B cell (primary cell): ENCODE measurements around the gene MAD1L1. TPM values are rescaled to one million over a fixed set of nuclear protein-coding genes. Genes with fewer than 3 reads are reported as not detected.

Experiments used
- ATAC-seq: fragments of 200-7000 bp; cut with Tn5 transposase; one replicate; pipeline ENCODE4 v1.10.0; 2021; ENCODE audit warnings: low read depth, mild to moderate bottlenecking, moderate number of reproducible peaks, moderate library complexity
- CTCF ChIA-PET: fragments of 350-600 bp; sonication (Branson Sonifier 250); formaldehyde crosslinking; loops from one replicate; lab custom pipeline; 2021; ENCODE audit warnings: antibody characterized with exemption, inconsistent platforms; lab: Charles Lee
- POLR2A ChIA-PET: fragments of 350-600 bp; sonication (Branson Sonifier 250); formaldehyde crosslinking; loops from one replicate; lab custom pipeline; 2021; ENCODE audit warnings: antibody characterized with exemption; lab: Charles Lee
- DNase-seq: peaks from one replicate; pipeline ENCODE4 v3.0.0; 2013
- H2AFZ ChIP-seq: 2 replicates; pipeline ENCODE4 v1.6.1; 2012; ENCODE audit warnings: mild to moderate bottlenecking, low read depth, low read length; ENCODE audit not compliant: insufficient read depth, poor library complexity, severe bottlenecking
- H3K27ac ChIP-seq, 2 donors: 1 replicate in 1 of 2; 2 replicates in 1 of 2; pipeline ENCODE4 v1.5.1; 2012 to 2013; ENCODE audit warnings: low read length in 2 of 2, mild to moderate bottlenecking in 2 of 2, moderate library complexity in 1 of 2
- H3K27me3 ChIP-seq, 4 experiments: fragments of 200-600 bp in 1 of 4; sonication (generic) in 1 of 4; replicated peaks in 1 of 4; 1 replicate in 2 of 4; 2 replicates in 2 of 4; pipeline versions ENCODE4 v1.6.1 to v1.7.0; 2013 to 2016; ENCODE audit warnings: low read length in 3 of 4, mild to moderate bottlenecking in 2 of 4, mixed read lengths in 1 of 4, moderate library complexity in 1 of 4; ENCODE audit not compliant: insufficient read depth in 4 of 4, control insufficient read depth in 3 of 4; ENCODE audit errors: control extremely low read depth in 1 of 4
- H3K36me3 ChIP-seq, 2 experiments: replicated peaks in 1 of 2; 1 replicate in 1 of 2; 2 replicates in 1 of 2; pipeline versions ENCODE4 v1.6.1 to v1.7.1; 2013; ENCODE audit warnings: low read length in 1 of 2; ENCODE audit not compliant: insufficient read depth in 2 of 2, control insufficient read depth in 1 of 2; ENCODE audit errors: control extremely low read depth in 1 of 2, extremely low read depth in 1 of 2
- H3K4me1 ChIP-seq, 2 donors: fragments of 200-600 bp in 1 of 2; sonication (generic) in 1 of 2; 1 replicate in 1 of 2; 2 replicates in 1 of 2; pipeline versions ENCODE4 v1.5.1 to v1.6.1; 2013 to 2017; ENCODE audit warnings: low read length in 2 of 2; ENCODE audit not compliant: control insufficient read depth in 2 of 2, insufficient read depth in 2 of 2
- H3K4me2 ChIP-seq: replicated peaks from 2 replicates; pipeline ENCODE3; 2012; ENCODE audit warnings: mild to moderate bottlenecking, low read depth, low read length; ENCODE audit not compliant: poor library complexity, severe bottlenecking
- H3K4me3 ChIP-seq, 5 experiments: fragments of 200-600 bp in 1 of 5; sonication (generic) in 1 of 5; 1 replicate in 3 of 5; 2 replicates in 2 of 5; pipeline versions ENCODE4 v1.5.1 to v1.7.0; 2011 to 2016; ENCODE audit warnings: low read length in 4 of 5, mild to moderate bottlenecking in 4 of 5, low read depth in 2 of 5, control low read depth in 1 of 5, moderate library complexity in 1 of 5; ENCODE audit not compliant: insufficient read depth in 1 of 5; ENCODE audit errors: control extremely low read depth in 1 of 5, extremely low read depth in 1 of 5
- H3K79me2 ChIP-seq: fragments of 200-600 bp; sonication (generic); one replicate; pipeline ENCODE4 v1.6.0; 2016; ENCODE audit warnings: low read length; ENCODE audit not compliant: control insufficient read depth, insufficient read depth
- H3K9ac ChIP-seq: fragments of 200-600 bp; sonication (generic); 2 replicates; pipeline ENCODE4 v1.6.1; 2017; ENCODE audit warnings: mild to moderate bottlenecking, low read length, moderate library complexity
- H3K9me3 ChIP-seq, 3 donors: one replicate each; pipeline versions ENCODE4 v1.6.1 to v1.7.1; 2013; ENCODE audit warnings: low read length in 2 of 3; ENCODE audit not compliant: control insufficient read depth in 2 of 3, insufficient read depth in 1 of 3; ENCODE audit errors: control extremely low read depth in 1 of 3
- H4K20me1 ChIP-seq: 2 replicates; pipeline ENCODE4 v1.6.0; 2012; ENCODE audit warnings: mild to moderate bottlenecking, low read length; ENCODE audit not compliant: insufficient read depth, control insufficient read depth, poor library complexity, severe bottlenecking
- H3K27ac Mint-ChIP-seq: one replicate; pipeline ENCODE4 v1.8.0; 2021; ENCODE audit warnings: mixed read lengths
- H3K27me3 Mint-ChIP-seq: one replicate; pipeline ENCODE4 v1.8.0; 2021; ENCODE audit warnings: mixed read lengths
- H3K4me1 Mint-ChIP-seq: one replicate; pipeline ENCODE4 v1.8.0; 2021; ENCODE audit warnings: mixed read lengths
- H3K4me3 Mint-ChIP-seq: one replicate; pipeline ENCODE4 v1.8.0; 2021; ENCODE audit warnings: mixed read lengths
- H3K9me3 Mint-ChIP-seq: one replicate; pipeline ENCODE4 v1.8.0; 2022; ENCODE audit warnings: mixed read lengths; ENCODE audit not compliant: insufficient read depth
- CTCF ChIP-seq: fragments of 200-600 bp; IDR thresholded peaks from one replicate; pipeline ENCODE4 v1.8.0; 2022; ENCODE audit warnings: antibody characterized with exemption, mild to moderate bottlenecking
- EZH2 ChIP-seq: IDR thresholded peaks from 2 replicates; pipeline ENCODE4 v1.6.1; 2012; ENCODE audit warnings: borderline replicate concordance, low read depth, mild to moderate bottlenecking, moderate library complexity, low read length; ENCODE audit not compliant: insufficient read depth, poor library complexity, severe bottlenecking
- WGBS: methylation state at CpG from one replicate; pipeline ENCODE4 v1.1.5; 2013; ENCODE audit warnings: missing lambda C conversion rate; ENCODE audit not compliant: insufficient coverage; 5-methylcytosine and 5-hydroxymethylcytosine counted together
- intact Hi-C: fragments of 100-400 bp; cut with micrococcal nuclease; formaldehyde crosslinking; loops from one replicate; pipeline ENCODE4 v1.10.0; 2022
- polyA plus RNA-seq: library from polyadenylated mRNA; depleted of rRNA; stranded (reverse); fragments of >200 nt; gene quantifications from 2 replicates; pipeline ENCODE4 v1.2.3, GENCODE V29; 2012
- total RNA-seq, 2 donors: library from RNA; stranded (reverse); fragments of 120-200 nt in 1 of 2; gene quantifications; 1 replicate in 1 of 2; 2 replicates in 1 of 2; pipeline versions ENCODE4 v1.2.3 to v1.2.4, GENCODE V29; 2013 to 2022

The MAD1L1 gene
- total and polyA plus RNA-seq, 2 donors (not counting 1 experiment from before 2014, with no cell fraction given) = 86.7 to 110 TPM

GRCh38 chr7:1946025-1946772 is 286.5 kb downstream of the MAD1L1 start:
- Histone ChIP-seq H3K27me3 (no peaks in the 10 kb centered on the region), H3K27ac (no peak overlapping the region), H3K9ac (no peak overlapping the region), H3K4me2 (no peak overlapping the region), H3K4me3 (no peak overlapping the region), H3K9me3 (no peaks in the 10 kb centered on the region), H3K79me2 (peaks cover 15% of the 10 kb centered on the region), H3K4me1 (peaks cover 10 to 12% of the 10 kb centered on the region in 2 donors), H4K20me1 (no peaks in the 10 kb centered on the region), H3K36me3 (peaks cover 0 to 5% of the 10 kb centered on the region in 2 experiments), H2AFZ (no peak overlapping the region)
- no peaks in the 10 kb centered on the region for H3K9me3 Mint-ChIP-seq
- H3K4me3 Mint-ChIP-seq = no peak overlapping the region
- DNase-seq = no peak
- peaks cover 7% of the 10 kb centered on the region for H3K4me1 Mint-ChIP-seq
- intact Hi-C loops = no loop called here
- WGBS = 98% methylated on average over 23 of the region's 23 CpGs
- ATAC-seq = no peak
- TF ChIP-seq CTCF (no peak), EZH2 (no peak)
- CTCF ChIA-PET = no interaction called here
- POLR2A ChIA-PET = no interaction called here
- no peaks in the 10 kb centered on the region for H3K27me3 Mint-ChIP-seq
- no peak overlapping the region for H3K27ac Mint-ChIP-seq

DNA sequence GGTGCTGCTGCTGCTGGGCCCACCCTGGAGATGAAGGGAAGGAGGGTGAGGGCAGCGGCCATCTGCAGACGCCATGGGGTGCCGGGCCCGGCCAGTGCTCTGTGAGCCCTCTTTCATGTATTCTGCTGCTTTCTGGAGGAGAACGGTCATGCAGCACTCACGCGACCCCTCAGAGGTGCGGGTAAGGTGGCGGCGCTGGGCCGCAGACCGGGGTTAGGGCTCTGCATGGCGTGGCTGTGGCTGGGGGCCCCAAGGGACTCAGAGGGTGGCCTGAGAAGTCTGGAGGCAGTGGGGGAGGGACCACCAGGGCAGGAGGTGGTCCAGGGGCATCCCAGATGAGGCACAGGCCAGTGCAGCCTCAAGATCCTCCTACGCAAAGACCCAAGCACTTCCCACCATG is 287.2 kb downstream of the MAD1L1 start:
- Histone ChIP-seq H4K20me1 (no peaks in the 10 kb centered on the region), H2AFZ (no peak overlapping the region), H3K9me3 (no peaks in the 10 kb centered on the region), H3K4me3 (no peak overlapping the region), H3K27ac (no peak overlapping the region), H3K36me3 (peaks cover 0 to 5% of the 10 kb centered on the region in 2 experiments), H3K4me1 (peaks cover 12 to 13% of the 10 kb centered on the region in 2 donors), H3K27me3 (no peaks in the 10 kb centered on the region), H3K79me2 (peaks cover 19% of the 10 kb centered on the region), H3K9ac (no peak overlapping the region), H3K4me2 (no peak overlapping the region)
- H3K4me1 Mint-ChIP-seq = peaks cover 14% of the 10 kb centered on the region
- no peak for TF ChIP-seq CTCF
- TF ChIP-seq EZH2 = no peak
- no peak overlapping the region for H3K27ac Mint-ChIP-seq
- ChIA-PET POLR2A (no interaction called here), CTCF (no interaction called here)
- intact Hi-C loops = no loop called here
- DNase-seq (no peak), ATAC-seq (no peak)
- 82% methylated on average over 14 of the region's 14 CpGs for WGBS
- no peaks in the 10 kb centered on the region for H3K9me3 Mint-ChIP-seq
- no peaks in the 10 kb centered on the region for H3K27me3 Mint-ChIP-seq
- H3K4me3 Mint-ChIP-seq = no peak overlapping the region
